Colon (tissue), 2 donors: ENCODE results near the gene FOCAD.

ENCODE experiments used
- FAIRE-seq: peaks from 2 replicates; lab custom pipeline; 2012; peaks lifted over from hg19 to GRCh38; lab: Jason Lieb, UNC
- donor health status: control.
- donor health status: control.

The FOCAD gene

GRCh38 chr9:20873240-20873865 lies 189.3 kb downstream of the FOCAD start:
- no peak for FAIRE-seq

GRCh38 chr9:20880271-20880670 lies 196.2 kb downstream of the FOCAD start:
- no peak for FAIRE-seq

- FAIRE-seq: no peak
Measured at GRCh38 chr9:20880675-20881074, 196.6 kb downstream of the FOCAD start.

DNA sequence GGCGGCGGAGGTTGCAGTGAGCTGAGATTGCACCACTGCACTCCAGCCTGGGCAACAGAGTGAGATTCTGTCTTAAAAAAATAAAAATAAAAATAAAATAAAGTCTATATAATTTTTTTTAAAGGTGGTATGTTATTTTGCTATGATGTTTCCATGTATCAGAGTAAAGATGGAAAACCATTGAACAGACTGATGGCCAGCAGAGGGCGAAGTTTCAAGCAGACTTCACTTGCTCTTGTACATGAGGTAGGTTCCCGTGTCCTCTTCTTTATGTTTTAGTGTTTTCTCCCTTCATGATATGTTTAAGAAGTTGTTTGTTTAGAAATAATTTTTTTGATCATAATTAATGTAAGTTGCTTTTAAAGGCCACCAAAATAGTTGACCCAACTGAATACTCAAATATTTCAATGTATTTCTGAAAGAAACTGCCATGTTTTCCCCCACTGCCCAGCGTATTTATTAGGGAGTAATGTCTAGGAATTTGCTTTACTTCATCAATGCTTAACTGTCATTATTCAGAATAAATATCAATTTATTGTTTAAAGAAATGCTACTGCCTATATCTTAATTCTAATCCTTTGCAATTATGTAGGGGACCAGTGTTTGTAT lies 201.0 kb downstream of the FOCAD start:
- peak; percentile 41 for FAIRE-seq

GRCh38 chr9:20898885-20899554 lies 215.0 kb downstream of the FOCAD start:
- FAIRE-seq: no peak

DNA sequence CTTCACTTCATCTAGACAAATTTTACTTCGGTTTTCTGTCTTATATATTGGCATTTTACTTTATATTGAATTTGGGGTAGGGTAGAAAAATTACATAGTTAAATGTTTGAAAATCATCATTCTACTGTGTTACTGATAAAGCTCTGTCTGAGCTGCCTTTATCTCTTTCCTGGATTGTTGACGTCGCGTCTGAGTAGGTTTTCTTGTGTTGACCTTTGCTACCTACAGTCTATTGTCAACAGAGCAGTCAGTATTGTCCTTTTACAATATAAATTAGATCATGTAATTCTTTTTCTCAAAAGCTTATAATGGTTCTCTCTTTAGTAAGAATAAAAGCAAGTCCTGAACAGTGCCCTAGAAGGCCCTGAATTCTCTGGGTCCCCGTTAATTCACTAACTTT lies 219.2 kb downstream of the FOCAD start:
- no peak for FAIRE-seq

- no peak for FAIRE-seq
Measured at GRCh38 chr9:20904995-20905394, 220.9 kb downstream of the FOCAD start.

DNA sequence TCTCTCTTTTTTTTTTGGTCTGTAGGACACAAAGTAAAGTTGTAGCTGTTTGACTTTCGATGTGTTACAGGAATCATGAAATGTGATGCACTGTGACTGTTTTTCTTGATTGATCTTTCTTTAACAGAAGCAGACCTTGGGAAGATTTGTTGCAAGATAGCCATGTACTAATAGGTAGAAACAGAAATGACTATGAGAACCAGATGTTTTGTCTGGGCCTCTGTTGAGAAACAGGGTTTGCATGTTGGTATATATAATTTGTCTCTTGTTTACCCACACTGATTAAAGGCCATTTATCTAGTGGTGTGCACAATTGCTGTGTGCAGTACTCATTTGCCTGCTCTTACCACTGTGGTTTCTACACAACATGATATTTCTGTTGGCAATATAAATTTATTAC lies 222.3 kb downstream of the FOCAD start:
- FAIRE-seq: no peak

GRCh38 chr9:20908461-20908860 lies 224.4 kb downstream of the FOCAD start:
- FAIRE-seq: no peak

- FAIRE-seq: no peak
Measured at GRCh38 chr9:20914556-20914955, 230.5 kb downstream of the FOCAD start.

DNA sequence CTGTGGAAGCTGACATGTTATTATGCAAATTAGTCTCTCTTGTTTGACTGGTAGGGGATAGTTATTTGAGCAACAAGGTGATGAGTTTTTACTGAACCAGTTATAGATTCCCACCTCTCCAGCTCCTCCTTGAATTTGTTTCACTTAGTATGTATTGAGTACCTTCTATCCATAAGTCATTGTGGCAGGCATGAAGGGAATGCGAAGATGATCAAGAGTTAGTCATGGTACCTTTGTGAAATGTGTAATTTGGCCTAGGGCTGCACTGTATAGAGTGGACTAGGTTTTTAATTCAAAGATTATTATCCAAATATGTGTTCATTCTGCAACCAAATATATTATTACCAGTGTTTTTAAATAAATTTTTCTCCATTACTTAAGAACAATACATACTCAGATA lies 237.3 kb downstream of the FOCAD start:
- FAIRE-seq: no peak

DNA sequence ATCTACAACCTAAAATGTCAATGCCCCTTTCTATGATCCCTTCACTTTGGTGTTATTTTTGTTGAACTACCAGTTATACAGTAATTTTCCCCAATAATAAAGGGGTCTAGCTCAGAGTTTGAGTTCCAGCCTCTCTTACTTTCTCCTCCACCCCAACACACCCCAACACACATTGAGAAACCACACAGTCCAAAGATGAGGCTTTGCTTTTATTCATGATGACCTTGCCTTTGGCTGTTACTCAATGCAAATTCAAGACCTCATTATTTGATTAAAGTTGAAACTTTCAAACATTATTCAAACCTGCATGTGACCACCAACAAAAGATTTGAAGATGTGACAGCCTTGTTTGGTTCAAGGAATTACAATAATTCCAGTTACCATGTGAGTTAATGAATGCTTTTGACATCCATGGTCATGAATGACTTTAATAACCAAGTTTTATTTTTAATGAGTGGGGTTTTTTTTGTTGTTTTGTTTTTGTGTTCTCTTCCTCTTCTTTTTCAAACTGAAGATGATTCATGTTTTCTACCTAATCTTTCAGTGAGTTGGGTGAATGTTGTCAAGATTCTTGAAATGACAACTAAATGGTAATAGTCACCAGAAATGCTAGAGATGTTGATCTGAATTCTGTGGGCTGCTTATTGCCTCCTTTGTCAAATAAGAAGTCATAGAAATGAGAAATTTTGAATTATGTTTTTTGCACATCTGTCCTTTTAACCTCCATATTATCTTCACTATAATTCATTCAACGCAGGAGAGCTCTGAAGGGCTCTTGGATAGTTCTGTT lies 241.4 kb downstream of the FOCAD start:
- FAIRE-seq: no peak

DNA sequence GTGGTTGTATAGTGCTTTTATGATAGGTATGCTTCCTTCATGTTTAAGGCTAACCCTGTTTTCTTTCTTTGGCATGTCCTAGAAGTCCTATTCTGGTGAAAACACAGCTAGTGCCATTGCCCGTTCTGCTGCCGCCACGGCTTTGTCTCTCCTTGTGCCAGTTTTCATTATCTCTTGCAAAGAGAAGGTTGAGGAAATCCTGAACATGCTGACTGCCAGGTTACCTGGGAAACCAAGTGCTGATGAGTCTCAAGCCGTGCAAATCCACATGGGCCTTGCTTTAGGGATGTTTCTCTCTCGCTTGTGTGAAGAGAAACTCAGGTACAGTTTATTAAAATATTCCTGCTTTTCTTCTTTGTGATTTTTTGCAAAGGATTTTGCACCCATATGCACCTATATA lies 245.2 kb downstream of the FOCAD start:
- FAIRE-seq: no peak

DNA sequence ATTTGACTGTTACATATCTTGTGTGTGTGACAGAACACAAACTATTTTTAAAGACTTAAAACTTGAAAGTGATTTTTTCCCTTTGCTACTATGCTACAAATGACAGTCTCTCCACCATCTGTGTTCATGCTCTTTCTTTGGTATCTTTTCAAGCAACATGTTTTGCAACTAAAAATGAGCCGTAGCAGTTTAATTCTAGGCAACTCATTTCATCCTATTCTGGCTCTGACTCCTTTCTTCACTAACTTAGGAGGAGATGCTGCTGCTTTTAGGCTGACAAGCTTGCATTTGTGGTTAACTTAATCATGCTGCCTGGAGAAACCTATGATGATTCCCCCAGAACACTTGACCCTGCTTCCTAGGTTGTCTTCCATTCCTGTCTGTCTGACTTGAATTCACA lies 246.8 kb downstream of the FOCAD start:
- FAIRE-seq: no peak

DNA sequence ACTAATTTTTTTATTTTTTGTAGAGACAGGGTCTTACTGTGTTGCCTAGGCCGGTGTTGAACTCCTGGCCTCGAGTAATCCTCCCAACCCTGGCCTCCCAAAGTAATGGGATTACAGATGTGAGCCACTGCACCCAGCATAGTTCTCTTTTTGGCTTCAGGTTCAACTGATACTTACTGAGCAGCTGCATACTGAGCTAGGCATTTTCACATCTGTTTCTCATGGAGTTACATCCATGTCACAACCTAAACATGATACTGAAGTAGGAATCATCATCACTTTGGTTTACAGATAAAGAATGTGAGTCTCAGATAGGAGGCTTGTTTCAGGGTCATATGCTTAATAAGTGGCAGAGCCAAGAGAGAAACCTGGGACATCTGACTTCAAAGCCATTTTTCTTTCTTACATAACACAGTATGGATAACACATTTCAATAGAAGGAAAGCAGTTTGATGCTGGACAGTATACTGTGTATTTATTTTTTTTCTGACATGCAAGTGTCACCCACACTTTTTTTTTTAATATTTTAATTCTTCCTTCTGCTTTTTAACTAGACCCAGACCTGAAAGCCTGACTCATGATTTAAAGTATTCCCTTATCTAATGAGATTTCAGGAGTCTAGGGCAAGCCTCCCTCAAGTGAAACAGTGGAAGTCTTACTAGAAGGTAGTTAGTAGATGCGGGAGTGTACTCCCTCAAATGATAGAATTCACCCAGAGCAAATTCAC lies 256.6 kb downstream of the FOCAD start:
- no peak for FAIRE-seq

DNA sequence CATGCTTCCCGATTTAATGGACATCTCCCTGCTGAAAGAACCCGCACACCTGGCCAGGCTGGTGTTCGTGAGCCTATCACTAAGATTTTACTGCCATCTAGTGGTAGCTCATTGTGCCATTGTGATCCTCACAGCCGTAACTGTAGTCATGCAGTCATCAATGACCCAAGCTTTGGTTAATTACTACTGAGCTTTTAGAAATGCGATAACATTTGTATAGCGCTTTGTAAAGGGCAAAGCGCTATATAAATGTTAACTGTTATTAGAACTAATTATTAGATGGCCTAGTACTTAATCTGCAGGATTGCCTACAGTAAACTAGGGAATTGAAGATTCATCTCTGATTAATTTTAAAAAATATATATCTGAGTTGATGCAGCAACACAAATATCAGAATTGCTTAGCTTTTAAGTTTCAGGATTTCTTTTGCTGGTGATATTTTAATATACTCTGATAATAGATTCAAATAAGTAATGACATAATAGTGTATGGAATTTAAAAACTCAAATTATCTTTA lies 257.2 kb downstream of the FOCAD start:
- peak; percentile 41 for FAIRE-seq

GRCh38 chr9:20944507-20944906 lies 260.4 kb downstream of the FOCAD start:
- no peak for FAIRE-seq

- no peak for FAIRE-seq
Measured at GRCh38 chr9:20945269-20945668, 261.2 kb downstream of the FOCAD start.

- FAIRE-seq: no peak
Measured at GRCh38 chr9:20945856-20946255, 261.8 kb downstream of the FOCAD start.

- FAIRE-seq: no peak
Measured at GRCh38 chr9:20948703-20949102, 264.6 kb downstream of the FOCAD start.

DNA sequence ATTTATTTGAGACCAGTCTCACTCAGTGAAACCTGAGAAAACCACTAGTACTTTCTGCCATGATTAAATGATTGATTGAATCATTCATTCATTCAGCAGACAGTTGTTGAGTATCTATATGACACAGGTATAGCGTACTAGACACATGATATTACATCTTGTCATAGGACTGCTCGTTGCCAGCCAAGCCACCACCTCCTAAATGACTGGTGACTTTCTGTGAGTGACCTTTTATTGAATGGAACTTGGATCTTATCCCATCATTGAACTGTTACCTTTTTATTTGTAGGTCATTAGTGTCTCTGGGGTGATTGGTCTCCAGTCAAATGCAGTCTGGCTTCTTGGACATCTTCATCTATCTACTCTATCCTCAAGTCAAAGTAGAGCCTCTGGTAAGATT lies 266.6 kb downstream of the FOCAD start:
- no peak for FAIRE-seq
